GM19043 (cell line): ENCODE measurements around the gene PVALEF.

Source experiments
- ATAC-seq: cut with Tn5 transposase; IDR thresholded peaks from one replicate; pipeline ENCODE4 v1.9.1; 2021; ENCODE audit warnings: low read depth; ENCODE audit not compliant: unreplicated experiment

The PVALEF gene

DNA sequence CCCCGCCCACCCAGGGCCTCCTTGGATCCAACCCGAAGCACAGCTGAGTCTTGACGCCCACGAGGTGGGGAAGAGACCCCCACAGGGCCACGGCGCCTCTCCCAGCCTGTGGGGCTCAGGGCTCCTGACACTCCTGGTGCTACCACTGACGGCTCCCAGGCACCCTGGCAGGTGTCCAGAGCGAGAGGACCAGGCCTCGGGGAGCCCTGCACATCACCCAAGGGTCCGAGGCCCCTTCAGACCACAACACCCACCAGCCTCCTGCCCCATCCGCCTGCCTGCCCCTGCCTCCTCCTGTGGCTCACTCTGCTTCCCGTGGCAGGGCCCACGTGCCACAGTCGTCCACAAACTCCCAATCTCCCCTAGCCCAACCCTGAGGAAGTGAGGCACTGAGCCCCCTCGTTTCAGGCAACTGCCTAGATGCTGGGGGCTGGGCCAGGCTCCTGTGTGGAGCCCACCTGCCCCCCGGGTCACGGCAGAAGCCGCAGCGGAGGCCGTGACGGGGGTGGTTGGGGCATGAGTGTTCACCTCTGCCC is 29.0 kb downstream of the PVALEF start:
- ATAC-seq, result no peak

DNA sequence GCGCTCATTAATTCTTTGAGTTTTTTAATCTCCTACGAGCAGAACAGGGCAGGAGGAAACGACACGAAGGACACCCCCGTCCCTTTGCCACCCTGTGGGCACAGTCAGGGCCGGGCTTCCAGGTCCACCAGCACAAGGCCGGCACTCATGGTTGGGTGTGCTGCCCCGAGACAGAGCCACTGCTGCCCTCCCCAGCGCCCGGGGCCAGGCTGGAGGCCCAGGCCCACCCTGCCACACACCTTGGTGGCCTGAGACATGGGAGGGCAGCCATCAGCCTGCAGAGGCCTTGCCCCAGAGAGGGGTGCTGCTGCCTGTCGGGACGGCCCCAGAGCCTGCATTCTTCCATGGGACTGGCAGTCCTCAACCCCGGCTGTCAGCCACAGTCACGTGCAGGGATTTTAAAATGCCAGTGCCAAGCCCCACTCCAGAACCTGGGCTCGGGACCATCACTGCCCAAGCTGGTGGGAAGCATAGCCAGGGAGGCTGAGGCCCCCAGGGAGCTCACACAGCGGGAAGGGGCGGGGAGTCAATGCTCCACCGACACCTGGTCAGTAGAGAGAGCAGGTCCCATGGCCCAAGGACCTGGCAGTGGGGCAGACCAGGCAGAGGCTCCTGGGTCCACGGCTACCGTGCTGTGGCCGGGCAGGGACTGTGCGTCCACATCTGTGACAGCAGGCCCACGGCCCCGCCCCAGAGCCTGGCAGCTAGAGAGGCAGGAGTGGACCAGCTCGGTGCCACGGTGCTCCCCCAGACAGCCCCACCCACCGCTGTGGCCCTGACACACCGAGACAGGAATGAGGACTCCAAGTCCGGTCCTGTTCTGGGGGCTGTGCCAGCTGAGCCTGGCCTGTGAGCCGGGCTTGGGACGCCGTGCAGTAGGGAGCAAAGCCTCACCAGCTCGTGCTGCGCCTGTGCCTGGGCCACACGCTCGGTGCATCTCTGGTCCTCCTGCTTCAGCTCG is 29.9 kb downstream of the PVALEF start:
- no peak for ATAC-seq

DNA sequence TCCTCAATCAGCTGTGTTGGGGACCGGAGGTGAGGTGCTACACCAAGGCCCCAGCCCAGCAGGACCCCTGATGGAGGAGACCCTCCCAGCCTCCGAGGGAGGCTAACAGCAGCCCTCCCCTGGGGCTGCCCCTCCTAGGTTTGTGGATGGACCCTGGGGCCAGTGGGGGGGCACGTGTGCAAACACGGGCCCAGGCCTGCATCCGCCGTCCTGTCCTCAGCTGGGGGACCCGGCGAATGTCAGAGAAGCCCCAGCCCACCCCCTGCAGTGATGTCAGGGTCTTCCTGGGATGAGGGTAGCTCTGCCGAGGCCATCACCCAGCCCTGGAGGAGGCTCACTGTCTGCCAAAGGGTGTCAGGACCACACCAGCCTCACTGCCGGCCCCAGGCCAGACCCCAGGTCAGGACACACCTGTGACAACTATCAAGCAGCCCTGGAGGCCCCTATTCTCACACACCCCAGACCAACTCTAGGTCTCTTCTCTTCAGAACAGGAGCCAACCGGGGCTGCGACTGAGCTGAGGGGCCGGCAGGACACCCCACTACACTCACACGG is 30.7 kb downstream of the PVALEF start:
- ATAC-seq, result no peak

DNA sequence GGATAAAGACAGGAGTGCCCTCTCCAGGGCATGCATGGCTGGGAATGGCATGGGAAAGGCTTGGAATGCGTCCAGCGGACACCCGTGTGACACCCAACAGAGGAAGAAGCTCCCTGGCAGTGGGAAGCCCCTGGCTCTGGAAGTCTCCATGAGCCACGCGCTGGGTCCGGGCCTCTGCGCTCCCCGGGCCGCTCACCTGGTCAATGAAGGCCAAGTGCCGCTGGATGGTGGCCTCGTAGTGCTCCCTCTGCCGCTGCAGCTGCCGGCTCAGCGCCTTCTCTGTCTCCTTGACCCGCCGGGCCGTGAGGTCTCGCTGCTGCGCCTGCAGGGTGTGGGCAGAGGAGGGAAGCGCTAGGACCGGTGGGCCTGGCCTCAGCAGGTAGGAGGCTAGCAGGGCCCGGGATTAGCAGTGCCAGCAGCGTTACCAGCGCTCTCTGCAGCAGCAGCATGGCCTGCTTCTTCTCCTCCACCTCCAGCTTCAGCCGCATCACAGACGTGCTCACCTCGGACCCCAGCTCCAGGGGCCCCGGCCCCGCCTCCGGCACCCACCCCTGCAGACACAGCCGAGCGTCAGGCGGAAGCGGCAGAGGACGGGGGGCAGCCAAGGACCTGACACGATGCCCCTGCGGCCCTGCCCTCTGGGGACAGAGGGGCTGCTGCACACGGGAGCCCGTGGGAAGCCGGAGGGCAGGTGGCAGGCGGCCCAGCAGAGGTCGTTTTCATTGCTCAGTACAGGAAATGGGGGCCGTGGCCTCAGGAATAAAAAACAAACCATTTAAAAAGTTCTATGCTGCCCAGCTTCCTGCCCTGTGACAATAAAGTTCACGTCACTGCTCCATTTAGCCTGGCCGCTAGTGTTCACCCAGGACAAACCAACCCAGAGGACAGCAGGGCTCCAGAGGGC is 31.4 kb downstream of the PVALEF start:
- ATAC-seq, result no peak

DNA sequence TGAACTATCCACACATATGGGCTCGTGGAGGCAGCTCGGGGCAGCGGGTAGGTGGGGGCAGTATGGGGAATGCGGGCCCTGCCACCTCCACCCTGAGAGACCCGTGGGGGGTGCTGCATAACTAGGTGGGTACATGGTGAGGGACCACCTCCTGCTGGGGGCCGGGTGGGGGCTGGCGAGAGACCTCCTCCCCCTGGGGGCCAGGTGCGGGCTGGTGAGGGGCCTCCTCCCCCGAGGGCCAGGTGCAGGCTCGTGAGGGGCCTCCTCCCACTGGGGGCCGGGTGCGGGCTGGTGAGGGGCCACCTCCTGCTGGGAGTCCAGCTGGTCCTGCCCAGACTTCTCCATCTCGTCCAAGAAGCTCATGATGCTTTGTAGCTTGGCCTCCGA is 32.1 kb downstream of the PVALEF start:
- no peak for ATAC-seq

DNA sequence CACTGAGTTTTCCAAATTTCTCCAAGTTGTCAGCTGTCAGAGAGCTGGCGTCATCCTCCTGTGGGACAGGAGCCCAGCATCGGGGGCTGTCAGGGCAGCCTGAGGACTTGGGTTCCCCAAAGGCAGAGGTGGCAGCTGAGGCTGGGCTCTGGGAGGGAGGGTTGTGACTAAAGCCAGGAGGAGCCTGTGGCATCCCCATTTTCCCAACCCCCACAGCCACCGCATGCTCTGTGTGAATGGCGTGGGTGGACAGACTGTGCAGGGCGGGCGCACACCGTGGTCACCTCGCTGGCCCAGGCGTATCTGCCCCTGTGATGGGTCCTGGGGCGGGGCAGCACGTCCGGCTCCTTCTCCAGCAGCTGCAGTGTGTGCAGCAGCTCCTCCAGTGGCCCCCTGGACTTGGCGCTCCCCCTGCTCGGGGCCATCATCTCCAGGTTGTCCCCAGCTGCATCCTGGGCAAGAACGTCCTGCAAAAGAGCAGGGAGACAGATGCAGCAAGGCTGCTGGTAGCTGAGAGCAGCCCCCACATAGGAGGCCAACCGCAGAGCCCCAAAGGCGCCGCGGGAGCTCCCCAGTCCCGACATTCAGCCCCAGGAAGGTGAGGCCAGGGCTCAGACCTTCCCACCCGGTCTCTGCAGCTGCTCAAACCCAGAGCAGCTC is 32.7 kb downstream of the PVALEF start:
- ATAC-seq, result no peak

DNA sequence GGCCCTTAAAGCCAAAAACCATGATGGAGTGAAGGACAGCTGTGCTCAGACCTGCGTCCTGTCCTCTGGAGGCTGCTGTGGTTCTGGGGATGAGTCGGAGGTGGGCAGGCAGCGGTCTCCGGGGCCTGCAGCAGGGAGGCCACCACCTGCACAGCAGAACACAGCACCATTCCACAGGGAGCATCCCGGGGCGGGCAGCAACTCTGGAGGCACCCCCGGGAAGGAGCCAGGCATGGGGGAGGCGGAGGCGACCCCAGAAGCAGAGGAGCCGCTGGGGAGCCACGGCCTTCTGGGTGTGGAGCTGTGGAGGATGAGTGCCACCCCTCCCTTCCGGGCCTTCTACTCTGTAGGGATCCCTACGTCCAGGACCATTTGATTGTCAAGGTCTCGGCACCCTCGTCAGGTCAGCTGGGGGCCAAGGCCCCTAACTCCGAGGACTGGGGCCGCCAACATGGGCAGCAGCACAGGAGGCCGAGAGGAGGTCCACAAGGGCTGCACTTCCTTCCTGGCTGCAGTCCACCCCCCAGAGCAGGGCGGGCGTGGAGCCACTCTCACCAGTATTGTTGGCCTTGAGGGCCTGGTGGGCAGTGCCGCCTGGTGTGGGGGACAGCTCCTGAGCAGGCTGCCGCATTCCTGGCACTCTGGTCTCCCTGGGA is 33.6 kb downstream of the PVALEF start:
- ATAC-seq, result no peak

DNA sequence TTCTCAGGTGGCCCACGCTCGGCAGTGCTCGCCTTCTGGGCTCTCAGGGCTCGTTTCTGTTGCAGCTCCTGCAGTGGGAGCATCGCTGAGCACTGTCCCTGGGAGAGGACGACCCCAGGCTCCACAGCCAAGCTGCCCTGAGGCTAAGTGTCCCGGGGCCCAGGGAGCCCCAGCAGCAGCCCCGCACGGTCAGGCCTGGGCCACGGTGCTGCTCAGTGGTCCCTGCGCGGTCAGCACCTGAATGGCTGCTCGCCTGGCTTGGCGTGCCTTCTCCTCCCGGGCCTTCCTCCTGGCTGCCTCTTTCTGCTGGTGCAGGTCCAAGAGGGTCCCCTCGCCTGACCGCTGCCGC is 34.1 kb downstream of the PVALEF start:
- no peak for ATAC-seq

DNA sequence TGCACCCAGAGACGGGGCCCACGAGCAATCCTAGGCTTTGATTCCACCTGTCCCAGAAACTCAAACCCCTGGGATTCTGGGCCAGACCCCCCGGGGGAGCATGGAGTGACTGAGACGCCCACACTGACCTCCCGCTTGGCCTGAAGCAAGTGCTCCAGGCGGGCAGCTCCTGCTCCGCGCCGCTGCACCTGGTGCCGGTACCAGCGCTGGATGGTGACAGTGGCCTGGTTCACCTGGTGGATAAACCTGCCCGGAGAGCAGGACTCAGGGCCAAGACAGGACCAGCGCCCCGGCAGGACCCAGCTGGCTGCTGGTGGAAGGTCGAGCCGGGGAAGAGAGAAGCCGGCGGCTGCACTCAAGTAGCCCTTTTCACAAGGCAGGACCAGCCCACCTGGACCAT is 34.9 kb downstream of the PVALEF start:
- no peak for ATAC-seq

DNA sequence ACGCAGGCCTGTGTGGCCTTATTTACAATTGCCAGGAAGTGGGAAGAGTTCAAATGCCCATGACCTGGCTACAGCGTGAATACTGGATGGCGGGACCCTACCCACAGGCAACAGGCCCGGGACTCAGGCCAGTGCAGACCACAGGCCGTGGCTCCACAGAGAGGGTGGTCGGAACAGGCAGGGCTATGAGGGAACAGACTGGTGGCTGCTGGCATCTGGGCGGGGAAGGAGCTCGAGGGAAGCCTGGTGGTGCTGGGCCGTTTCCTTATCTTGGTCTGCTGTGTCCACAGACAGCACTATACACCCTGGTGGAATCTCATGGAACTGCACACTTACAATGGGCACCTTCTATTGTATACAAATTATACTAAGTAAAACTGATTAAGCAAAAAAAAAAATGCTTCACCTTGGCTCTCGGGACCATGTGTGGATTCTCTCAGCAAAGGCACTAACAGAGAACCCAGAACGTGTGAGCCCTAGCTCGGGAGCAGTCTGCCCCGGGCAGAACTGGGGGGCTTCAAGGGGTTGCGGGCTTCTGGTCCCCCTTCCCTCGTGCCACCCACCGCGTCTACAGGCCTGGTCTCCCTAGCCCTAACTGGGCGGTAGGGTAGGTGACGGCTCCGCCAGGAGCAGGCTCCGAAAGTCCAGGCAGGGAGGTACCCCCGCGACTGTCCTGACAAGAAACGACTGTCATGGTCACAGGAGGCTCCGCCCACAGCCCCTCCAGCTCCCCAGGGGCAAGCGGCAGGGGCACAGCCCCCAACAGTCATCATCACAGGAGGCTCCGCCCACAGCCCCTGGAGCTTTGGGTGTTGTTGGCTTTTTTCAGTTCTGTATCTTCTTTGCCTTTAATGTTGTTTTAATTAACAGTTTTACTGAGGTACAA is 35.6 kb downstream of the PVALEF start:
- ATAC-seq, result no peak

DNA sequence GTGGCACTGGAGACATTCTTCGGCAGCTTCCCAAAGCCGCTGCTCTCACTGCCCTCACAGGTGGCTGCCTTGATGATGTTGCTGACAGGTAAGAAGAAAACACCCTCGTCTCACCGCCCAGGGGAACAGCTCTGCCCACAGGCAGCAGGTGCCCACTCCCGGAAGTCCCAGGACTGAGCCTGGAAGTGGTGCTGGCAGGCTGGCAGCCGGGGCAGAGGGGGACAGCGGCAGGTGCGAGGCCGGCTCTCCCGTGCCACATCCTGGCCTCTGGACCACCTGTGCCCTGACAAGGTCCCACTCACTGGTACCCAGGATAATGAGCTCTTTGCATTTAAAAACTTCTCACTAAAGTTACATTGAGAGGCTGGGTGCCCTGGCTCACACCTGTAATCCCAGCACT is 37.0 kb downstream of the PVALEF start:
- ATAC-seq, result no peak

DNA sequence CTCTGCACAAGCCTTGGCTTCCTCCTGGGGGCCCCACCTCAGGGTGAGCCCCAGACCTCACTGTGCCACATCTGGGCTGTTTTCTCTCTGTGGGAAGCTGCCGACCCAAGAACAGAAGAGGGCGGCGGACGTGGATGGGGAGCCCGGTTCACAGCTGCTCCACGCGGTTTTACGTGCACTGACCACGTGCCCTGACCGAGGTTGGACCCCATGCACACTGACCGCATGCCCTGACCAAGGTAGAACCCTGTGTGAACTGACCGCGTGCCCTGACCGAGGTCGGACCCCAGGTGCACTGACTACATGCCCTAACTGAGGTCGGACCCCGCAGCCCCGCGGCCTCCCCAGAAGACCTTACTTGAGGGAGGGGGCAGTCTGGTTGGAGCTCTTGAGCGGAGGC is 37.8 kb downstream of the PVALEF start:
- ATAC-seq, result no peak

DNA sequence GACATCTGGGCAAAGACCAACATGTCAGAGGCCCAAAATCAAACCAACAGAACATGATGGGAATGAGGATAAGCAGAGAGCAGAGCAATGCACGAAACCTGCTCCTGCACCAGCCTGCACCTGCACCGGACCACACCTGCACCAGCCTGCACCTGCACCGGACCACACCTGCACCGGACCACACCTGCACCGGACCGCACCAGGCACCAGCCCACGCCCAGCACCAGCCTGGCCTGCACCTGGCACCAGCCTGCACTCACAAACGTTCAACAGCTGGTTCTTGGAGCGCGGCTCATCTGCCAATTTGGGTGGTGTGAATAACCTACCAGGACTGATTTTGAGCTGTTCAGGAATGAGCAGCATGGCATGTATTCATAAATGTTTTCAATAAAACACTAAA is 39.3 kb downstream of the PVALEF start:
- ATAC-seq, result no peak

DNA sequence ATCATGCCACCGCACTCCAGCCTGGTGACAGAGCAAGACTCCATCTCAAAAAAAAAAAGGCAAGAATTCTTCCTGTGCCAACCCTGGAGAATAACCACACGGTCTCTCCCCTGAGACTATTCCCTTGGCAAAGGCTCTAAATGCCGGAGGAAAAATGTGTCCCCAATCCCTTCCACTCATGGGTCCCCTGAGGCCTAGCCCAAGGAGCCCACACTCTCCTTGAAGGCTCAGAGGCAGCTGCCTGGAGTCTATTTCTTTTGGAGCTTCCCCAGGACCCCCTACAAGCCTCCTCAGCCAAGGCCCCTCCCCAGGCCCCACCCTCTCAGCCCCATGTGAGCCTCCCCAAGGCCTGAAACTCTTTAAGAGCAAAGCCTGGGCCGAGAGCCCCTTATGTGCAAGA is 40.9 kb downstream of the PVALEF start:
- ATAC-seq, result no peak

DNA sequence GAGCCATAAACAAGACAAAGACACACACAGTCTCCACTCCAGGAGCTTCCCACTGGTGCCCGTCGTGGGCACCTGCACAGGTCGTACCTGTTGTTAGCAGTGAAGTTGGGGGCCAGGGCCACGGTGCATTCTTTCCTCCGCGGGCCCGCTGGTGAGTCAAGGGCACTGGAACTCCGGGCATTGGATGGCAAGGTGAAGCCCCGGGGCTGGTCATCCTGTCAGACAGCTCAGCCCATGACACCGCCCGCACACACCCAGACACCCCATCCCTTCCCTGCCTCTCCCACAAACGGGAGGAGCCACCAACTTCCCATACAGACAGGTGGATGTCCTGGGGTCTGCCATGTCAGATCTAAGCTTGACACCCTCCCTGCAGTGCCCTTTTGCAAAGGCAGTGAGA is 41.4 kb downstream of the PVALEF start:
- no peak for ATAC-seq

DNA sequence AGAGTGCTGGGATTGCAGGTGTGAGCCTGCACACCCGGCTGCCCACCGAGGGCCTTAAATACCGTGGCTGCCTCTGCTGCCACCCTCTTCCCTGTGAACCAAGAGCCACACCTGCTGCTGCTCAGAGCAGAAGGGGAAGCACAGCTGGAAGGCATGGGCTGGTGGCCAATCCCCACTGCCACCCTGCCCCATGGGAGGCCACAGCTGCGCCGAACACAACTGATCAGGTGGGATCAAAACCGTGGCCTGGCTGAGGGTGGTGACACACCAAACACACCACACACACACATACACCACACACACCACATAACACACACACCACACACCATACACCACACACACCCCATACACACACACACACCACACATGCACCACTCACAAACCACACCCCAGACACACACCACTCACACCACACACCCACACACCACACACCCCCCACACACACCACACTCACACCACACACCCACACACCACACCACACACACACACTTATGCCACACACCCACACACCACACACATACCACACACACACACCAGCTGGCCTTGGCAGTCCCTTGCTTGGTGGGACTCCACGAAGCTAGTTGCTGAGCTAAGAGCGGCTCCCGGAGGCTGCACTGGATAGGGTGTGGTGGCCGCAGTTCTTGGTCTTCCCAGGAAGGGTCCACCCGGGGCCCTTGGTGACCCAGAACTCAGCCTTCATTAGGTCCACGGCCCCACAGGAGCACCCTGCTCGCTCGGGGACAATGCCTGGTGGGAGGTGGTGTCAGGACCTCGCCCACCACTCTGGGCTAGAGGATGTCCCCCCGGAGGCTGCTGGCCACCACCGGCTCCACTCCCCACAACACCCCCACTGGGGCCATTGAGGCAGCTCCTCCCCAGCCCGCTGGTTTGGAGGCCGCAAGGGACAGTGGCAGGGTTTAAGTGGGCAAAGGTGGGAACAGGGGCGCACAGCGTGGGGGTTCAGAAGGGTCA is 42.6 kb downstream of the PVALEF start:
- ATAC-seq, result no peak

DNA sequence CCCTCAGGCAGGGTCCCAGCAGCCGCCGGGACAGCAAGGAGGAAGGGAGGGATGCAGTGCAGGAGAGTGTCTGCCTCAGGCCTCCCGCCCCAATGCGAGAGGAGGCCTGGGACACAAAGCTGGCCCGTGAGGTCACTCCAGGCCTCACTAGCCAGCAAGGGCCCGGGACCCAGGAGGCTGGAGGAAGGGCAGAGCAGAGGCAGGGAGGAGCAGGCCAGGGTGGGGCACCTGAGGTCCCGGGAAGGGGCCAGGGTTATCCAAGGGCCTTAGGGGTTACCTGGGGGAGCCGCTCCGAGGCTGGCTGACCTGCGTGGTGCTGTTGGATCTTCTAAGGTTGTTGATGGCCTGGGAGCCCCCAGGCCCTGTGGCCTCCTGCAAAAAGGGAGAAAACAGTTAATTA is 43.3 kb downstream of the PVALEF start:
- ATAC-seq, result no peak

DNA sequence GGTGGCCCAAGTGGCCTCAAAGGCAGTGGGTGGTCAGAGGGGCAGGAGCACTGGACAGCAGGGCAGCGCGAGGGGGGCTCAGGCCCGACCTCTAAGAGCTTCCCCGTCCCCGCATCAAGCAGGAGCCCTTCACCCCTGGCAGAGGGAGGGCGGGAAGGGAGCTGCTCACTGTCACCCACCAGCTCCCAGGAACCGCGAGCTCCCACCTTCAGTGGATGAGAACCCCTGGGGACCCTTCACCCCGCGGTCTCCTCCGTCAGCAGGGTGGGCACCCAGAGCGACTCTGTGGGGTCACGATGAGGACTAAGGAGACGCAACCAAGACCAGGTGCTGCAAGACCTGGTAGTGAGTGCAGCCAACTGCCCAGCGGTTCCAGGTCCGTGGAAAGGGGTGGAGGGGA is 43.8 kb downstream of the PVALEF start:
- ATAC-seq, result no peak
